HG03280 (cell line): Measurements from ENCODE around the gene INSC.

Experiments used
- ATAC-seq: cut with Tn5 transposase; IDR thresholded peaks from one replicate; pipeline ENCODE4 v1.9.1; 2021; ENCODE audit warnings: mild to moderate bottlenecking, moderate library complexity; ENCODE audit not compliant: unreplicated experiment

The INSC gene

DNA sequence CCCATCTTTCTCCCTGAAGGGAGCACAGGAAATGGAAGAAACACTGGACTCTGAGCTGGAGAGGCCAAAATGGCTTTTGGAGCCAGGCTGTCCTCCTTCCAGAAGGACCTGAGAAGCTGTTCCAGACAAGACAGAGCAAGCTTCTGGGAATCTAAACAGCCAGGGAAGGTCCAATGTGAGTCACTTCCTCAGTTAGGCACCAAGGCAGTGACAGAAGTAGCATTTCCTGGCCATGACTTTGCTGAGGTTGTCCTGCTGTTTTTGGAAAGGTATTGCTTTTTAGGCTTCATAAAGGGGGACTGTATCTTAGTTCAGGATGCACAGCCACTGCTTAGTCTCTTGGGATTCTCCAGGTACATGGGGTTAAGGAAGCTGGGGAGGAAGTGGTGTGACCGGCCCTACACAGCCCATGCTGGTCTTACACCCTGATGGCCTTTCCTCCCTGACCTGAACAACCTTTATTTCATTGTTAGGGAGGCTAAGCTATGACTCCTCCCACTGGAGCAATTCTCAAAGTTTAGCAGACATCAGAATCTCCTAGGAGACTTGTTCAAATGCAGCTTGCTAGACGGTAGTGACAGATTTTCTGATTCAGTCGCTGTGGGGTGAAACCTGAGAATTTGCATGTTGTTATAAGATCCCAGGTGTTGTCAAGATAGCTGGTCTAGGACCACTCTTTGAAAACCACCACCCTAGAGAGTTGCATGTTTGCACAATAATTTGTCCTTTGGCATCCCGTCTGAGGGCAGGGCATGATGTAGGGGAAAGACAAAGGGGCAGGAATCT is 6.8 kb upstream of the INSC start:
- peak; percentile 66 for ATAC-seq

DNA sequence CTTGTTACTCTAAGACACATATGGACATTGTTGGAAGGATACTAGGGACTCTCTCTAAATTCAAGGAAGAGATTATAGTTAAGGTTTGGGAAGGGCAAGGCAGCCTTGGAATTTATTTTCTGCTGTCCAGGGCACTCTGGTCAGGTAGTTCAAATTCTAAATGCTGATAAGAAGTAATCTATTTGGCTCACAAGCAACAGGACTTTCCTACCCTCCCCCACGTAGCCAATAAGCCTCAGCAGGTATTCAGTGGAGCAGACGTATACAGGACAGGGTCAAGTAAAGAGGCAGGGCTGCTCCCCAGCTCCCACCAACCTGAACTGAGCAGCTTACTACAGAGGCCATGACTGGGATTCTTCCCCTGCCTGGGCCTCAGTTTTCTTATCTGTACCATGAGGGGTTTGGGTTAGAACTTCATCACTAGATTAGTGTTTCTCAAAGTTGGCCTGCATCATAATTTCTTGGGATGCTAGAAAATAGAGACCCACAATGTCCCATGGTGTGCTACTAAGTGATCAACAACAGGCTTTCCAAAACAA is 6.1 kb upstream of the INSC start:
- no peak for ATAC-seq

GRCh38 chr11:15109602-15110001 is 5.1 kb upstream of the INSC start:
- ATAC-seq = no peak

DNA sequence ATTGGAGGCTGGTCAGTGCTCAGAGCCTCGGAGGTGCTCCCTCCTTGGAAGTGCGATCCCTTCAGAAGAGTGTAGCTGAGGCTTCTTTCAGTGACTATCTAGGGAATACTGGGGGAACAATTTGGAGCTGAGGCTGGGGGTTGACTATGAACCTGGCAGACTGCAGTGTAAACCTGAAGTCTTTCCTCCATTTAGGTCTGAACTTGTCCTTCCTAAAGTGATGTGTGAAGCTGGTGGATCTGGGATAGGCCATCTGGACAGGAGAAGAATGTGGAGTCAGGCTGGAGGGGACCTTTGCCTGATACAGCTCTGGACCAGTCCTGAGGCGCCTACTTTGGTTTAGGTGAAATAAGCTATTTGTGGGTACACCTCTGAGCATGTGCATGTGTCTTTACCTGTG is 3.5 kb upstream of the INSC start:
- ATAC-seq = no peak

- ATAC-seq = no peak
These were observed 2.6 kb upstream of the INSC start for GRCh38 chr11:15112131-15112541.

GRCh38 chr11:15113381-15113780 is 1.3 kb upstream of the INSC start:
- ATAC-seq = peak; percentile 82

DNA sequence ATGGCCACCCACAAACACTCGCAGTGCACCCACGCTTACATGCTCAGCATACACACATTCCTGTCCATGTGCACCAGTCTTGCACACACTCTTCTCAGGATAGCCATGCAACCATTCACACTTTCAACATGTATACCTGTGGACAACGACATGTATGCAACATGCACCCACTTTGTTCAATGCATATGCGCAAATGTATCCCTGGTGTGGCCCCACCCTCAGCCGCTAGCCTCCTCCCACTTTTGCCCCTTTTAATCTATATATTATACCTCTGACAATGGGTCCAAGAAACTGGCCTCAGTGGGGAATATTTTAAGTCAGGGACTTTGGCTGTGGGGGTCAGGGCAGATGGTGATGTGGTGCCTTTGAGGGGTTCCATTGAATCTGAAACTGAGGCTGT is 963 bp downstream of the INSC start:
- ATAC-seq = no peak

- ATAC-seq = no peak
These were observed 3.0 kb downstream of the INSC start for GRCh38 chr11:15117751-15118150.

GRCh38 chr11:15118431-15118830 is 3.7 kb downstream of the INSC start:
- no peak for ATAC-seq

DNA sequence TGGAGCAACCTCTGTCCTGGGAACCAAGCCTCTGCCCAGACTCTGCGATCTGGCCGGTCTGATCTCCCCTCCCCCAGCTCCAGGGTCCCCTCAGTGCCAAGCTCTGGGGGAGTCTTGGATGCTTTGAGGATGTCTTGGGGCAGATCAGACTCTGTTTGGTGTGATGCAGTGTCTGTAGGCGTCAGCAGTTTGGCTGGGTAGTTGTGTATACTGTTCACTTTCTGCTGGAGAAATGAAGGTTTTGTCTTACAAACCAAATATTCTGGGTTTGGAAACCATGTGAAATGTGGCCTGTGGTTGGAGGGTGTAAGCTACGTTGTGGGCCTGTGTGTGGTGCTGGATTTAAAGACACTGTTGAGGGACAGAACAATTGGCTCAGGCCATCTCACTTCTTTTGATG is 4.6 kb downstream of the INSC start:
- no peak for ATAC-seq

- ATAC-seq = no peak
These were observed 5.1 kb downstream of the INSC start for GRCh38 chr11:15119826-15120225.

- no peak for ATAC-seq
These were observed 9.1 kb downstream of the INSC start for GRCh38 chr11:15123849-15124248.

DNA sequence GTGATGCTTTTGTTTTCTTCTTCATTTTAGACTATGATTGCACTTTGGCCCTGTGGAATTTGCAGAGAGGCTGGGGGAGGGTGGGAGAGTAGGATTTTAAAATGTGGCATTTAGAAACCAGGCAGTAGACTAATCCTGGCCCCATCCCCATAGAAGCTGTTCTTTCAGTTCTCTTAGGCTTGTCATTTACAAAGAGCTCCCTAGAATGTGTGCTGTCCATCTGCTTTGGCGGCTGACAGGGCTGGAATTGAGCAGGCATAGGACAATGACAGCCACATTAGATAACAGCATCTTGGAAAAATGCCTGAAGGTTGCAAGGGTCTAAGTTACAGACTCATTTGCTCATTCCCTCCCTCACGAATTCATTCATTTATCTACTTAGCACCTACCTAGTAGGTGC is 9.8 kb downstream of the INSC start:
- ATAC-seq = no peak

DNA sequence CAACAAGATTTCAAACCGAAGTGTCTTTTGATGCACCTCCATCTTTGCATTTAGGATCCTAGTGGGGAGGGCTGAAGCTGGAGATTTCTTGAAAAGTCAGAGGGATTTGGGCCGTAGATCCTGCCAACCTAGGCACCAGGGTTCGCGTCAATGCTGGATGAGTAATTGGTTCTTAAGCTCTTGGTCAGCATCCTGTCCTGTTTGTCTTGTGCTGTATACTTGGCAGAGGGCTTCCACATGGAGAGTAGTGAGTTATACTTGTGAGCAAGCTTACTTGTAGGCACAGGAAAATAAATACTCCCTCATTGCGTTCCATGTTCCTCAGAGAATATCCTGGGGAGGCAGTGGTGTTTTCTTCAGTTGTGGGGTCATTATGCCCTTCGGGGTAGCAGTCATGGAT is 12.6 kb downstream of the INSC start:
- ATAC-seq = no peak

DNA sequence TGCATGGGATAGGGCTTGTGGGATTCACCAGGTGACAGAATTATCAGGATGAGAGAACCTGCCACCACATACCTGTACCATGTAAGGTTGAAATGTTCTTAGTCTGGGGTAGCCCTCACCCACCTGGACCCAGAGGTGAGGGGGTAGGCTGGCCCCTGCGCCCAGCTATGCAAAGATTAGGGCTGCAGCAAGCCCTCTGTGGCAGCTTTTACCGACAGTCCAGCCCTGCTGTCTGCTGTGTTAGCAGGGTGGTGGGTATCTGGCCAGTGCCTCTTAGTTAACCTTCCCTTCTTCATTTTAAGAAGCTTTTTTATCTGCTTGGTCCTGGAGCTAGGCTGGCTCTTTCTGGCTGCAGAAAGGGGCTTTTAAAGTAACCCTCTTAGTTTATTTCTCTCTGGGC is 13.9 kb downstream of the INSC start:
- ATAC-seq = no peak

DNA sequence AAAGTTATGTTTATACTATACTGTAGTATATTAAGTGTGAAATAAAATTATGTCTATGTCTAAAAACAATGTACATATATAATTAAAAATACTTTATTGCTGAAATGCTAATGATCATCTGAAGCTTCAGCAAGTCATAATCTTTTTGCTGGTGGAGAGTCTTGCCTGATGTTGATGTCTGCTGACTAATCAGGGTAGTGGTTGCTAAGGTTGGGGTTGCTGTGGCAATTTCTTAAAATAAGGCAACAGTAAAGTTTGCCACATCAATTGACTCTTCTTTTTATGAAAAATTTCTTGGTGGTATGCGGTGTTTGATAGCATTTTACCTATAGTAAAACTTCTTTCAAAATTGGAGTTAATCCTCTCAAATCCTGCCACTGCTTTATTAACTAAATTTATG is 21.4 kb downstream of the INSC start:
- ATAC-seq = no peak

GRCh38 chr11:15139096-15139770 is 24.5 kb downstream of the INSC start:
- ATAC-seq = no peak

- ATAC-seq = no peak
These were observed 25.4 kb downstream of the INSC start for GRCh38 chr11:15139958-15140659.

- no peak for ATAC-seq
These were observed 26.7 kb downstream of the INSC start for GRCh38 chr11:15141381-15141780.

GRCh38 chr11:15142838-15143237 is 28.1 kb downstream of the INSC start:
- ATAC-seq = no peak

DNA sequence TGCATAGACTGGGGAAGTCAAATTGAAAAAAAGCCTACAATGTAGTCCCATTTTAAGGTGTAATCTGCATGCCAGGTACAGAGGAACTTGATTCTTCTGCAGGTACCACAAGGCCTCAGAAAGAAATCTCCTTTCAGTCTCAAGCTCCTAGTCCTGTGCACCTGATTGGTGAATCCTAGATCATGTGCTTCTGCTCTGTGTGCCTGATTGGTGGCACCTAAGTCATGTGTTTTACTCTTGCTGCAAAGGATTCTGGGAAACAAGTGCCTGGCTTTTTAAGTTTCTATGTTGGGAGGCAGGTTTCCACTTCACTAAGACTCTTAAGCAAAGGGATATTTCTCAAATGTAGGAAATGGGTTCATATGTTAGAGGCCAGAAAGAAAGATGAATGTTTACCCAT is 29.1 kb downstream of the INSC start:
- ATAC-seq = no peak

DNA sequence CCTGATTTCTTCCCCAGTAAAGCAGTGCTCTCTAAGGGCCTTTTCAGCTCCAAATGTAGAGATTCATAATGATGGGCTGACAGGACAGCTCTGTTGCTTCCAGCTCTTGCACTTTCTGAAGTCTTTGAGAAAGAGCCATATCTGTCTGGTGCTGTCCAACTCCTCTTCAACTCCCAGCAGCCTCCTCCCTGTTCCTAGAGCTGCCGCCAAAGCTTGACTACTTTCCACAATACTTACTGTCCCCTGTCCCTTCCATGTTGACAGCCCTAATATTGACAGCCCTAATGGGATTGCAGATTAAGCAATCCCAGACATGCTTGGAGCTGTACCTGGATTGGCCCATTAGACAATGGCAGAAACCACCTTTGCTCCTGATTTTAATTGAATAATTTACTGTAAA is 29.6 kb downstream of the INSC start:
- ATAC-seq = no peak
